HepG2 (cell line): ENCODE results near the gene ZNF226. TPM values are rescaled to one million over a fixed set of nuclear protein-coding genes. Genes with fewer than 3 reads are reported as not detected.

Experiments
- CEBPZ ChIP-seq: IDR thresholded peaks from 2 replicates; pipeline ENCODE4 v1.6.1; 2012; ENCODE audit warnings: low read length, improper control_type of control experiment
- FIP1L1 ChIP-seq: fragments of 200-400 bp; formaldehyde crosslinking; IDR thresholded peaks from 2 replicates; pipeline ENCODE4 v1.6.1; 2018; ENCODE audit warnings: low read depth, mild to moderate bottlenecking, low read length, moderate library complexity, borderline replicate concordance; ENCODE audit not compliant: insufficient read depth
- GABPA ChIP-seq, 2 experiments: IDR thresholded peaks; 2 replicates each; pipeline ENCODE4 v1.6.1; 2011 to 2016; ENCODE audit warnings: low read depth in 2 of 2, low read length in 1 of 2, missing biosample characterization in 1 of 2, missing genetic modification characterization in 1 of 2
- HINFP ChIP-seq: sonication (generic); formaldehyde crosslinking; IDR thresholded peaks from 2 replicates; pipeline ENCODE4 v1.4.0; 2020; ENCODE audit warnings: low read depth, mild to moderate bottlenecking, missing genetic modification reagents
- IRF2 ChIP-seq: IDR thresholded peaks from 2 replicates; pipeline ENCODE4 v1.6.1; 2018; ENCODE audit warnings: missing genetic modification reagents, missing compliant biosample characterization
- KMT2A ChIP-seq: sonication (generic); formaldehyde crosslinking; IDR thresholded peaks from 2 replicates; pipeline ENCODE4 v1.4.0; 2020; ENCODE audit warnings: missing genetic modification reagents
- MEF2D ChIP-seq: sonication (generic); formaldehyde crosslinking; IDR thresholded peaks from 2 replicates; pipeline ENCODE4 v1.5.1; 2020; ENCODE audit warnings: mild to moderate bottlenecking, missing genetic modification reagents
- MIXL1 ChIP-seq: IDR thresholded peaks from 2 replicates; pipeline ENCODE4 v1.6.1; 2016
- TP53 ChIP-seq: sonication (generic); formaldehyde crosslinking; conservative IDR thresholded peaks from 2 replicates; pipeline ENCODE4 v1.4.0; 2020; ENCODE audit warnings: missing genetic modification reagents
- ZBTB14 ChIP-seq: sonication (generic); formaldehyde crosslinking; IDR thresholded peaks from 2 replicates; pipeline ENCODE4 v1.4.0; 2020; ENCODE audit warnings: missing genetic modification reagents
- ZBTB42 ChIP-seq: sonication (generic); formaldehyde crosslinking; IDR thresholded peaks from 2 replicates; pipeline ENCODE4 v1.5.0; 2020; ENCODE audit warnings: mild to moderate bottlenecking, missing genetic modification reagents
- ZFP41 ChIP-seq: sonication (generic); formaldehyde crosslinking; IDR thresholded peaks from 2 replicates; pipeline ENCODE4 v1.4.0; 2020; ENCODE audit warnings: mild to moderate bottlenecking, missing genetic modification reagents, borderline replicate concordance
- ZNF143 ChIP-seq: sonication (generic); formaldehyde crosslinking; IDR thresholded peaks from 2 replicates; pipeline ENCODE4 v1.4.0; 2020; ENCODE audit warnings: missing genetic modification reagents
- ZNF180 ChIP-seq: sonication (generic); formaldehyde crosslinking; IDR thresholded peaks from 2 replicates; pipeline ENCODE4 v1.4.0; 2020; ENCODE audit warnings: low read depth, missing genetic modification reagents, borderline replicate concordance
- ZNF44 ChIP-seq: sonication (generic); formaldehyde crosslinking; IDR thresholded peaks from 2 replicates; pipeline ENCODE4 v1.5.1; 2020; ENCODE audit warnings: mild to moderate bottlenecking, missing genetic modification reagents
- ZNF570 ChIP-seq: sonication (generic); formaldehyde crosslinking; IDR thresholded peaks from 2 replicates; pipeline ENCODE4 v1.4.0; 2020; ENCODE audit warnings: mild to moderate bottlenecking, missing genetic modification reagents, borderline replicate concordance
- ZNF766 ChIP-seq: sonication (generic); formaldehyde crosslinking; IDR thresholded peaks from 2 replicates; pipeline ENCODE4 v1.5.0; 2020; ENCODE audit warnings: missing genetic modification reagents, borderline replicate concordance
- polyA plus RNA-seq, 8 experiments: library from polyadenylated mRNA; depleted of rRNA in 3 of 8; stranded (reverse) in 7 of 8; unstranded in 1 of 8; fragments of >200 nt; fragmentation: Illumina TruSeq in 4 of 8; extraction: Trizol in 4 of 8; gene quantifications; 2 replicates each; pipeline versions ENCODE4 v1.2.1 to v1.2.3, GENCODE V29; 2011 to 2016; ENCODE audit warnings: low read depth in 4 of 8, missing spikeins in 1 of 8, mixed read lengths in 1 of 8; ENCODE audit not compliant: insufficient read depth in 1 of 8
- total RNA-seq, 5 experiments: library from RNA; depleted of rRNA; stranded (reverse); fragments of >200 nt; fragmentation: Illumina TruSeq; extraction: Trizol; gene quantifications; 2 replicates each; pipeline ENCODE4 v1.2.3, GENCODE V29; 2016; ENCODE audit warnings: low read depth in 1 of 5
- TF ChIP-seq, protein P1 (sequence below): sonication (generic); formaldehyde crosslinking; conservative IDR thresholded peaks from 2 replicates; pipeline ENCODE4 v1.4.0; 2020; ENCODE audit warnings: missing genetic modification reagents
- TF ChIP-seq, protein P2 (sequence below): sonication (generic); formaldehyde crosslinking; IDR thresholded peaks from 2 replicates; pipeline ENCODE4 v1.5.0; 2020; ENCODE audit warnings: mild to moderate bottlenecking, missing genetic modification reagents, borderline replicate concordance

The ZNF226 gene
- total and polyA plus RNA-seq, 2 of the 13 experiments (the other 11 are each of a cell fraction or from before 2014, with no cell fraction given) = 8.3 to 16.0 TPM

GRCh38 chr19:44207126-44207803, 42.4 kb downstream of the ZNF226 start (continued):
- no peak for TF ChIP-seq FIP1L1
- peak; percentile 36; the same call in 1 of the 2 replicates for TF ChIP-seq KMT2A
- TF ChIP-seq IRF2 (CRISPR knock-in tag) = peak; percentile 100
- TF ChIP-seq ZNF180 (CRISPR knock-in tag) = no peak
- peak; percentile 75; the same call in 1 of the 2 replicates for TF ChIP-seq ZNF766 (CRISPR knock-in tag)
- TF ChIP-seq ZNF143 (CRISPR knock-in tag) = peak; percentile 98
- no peak for TF ChIP-seq TP53 (CRISPR knock-in tag)
- no peak for TF ChIP-seq MEF2D (CRISPR knock-in tag)
- TF ChIP-seq ZFP41 = no peak
- peak; percentile 79 for TF ChIP-seq HINFP
- 0 out of 2 replicates have a peak, but pooled peaks have one; percentile 43 for TF ChIP-seq ZNF570 (CRISPR knock-in tag)
- TF ChIP-seq ZBTB42 (CRISPR knock-in tag) = no peak
- peak; percentile 91 for TF ChIP-seq GABPA (IDR thresholded peaks at IDR 0.05; ENCODE audit: low read depth, low read length)
- TF ChIP-seq GABPA (CRISPR knock-in tag; IDR thresholded peaks at IDR 0.05; ENCODE audit: low read depth) = peak; percentile 100
- no peak for TF ChIP-seq ZNF44
- no peak for TF ChIP-seq ZBTB14 (CRISPR knock-in tag)
- TF ChIP-seq, protein P1, sequence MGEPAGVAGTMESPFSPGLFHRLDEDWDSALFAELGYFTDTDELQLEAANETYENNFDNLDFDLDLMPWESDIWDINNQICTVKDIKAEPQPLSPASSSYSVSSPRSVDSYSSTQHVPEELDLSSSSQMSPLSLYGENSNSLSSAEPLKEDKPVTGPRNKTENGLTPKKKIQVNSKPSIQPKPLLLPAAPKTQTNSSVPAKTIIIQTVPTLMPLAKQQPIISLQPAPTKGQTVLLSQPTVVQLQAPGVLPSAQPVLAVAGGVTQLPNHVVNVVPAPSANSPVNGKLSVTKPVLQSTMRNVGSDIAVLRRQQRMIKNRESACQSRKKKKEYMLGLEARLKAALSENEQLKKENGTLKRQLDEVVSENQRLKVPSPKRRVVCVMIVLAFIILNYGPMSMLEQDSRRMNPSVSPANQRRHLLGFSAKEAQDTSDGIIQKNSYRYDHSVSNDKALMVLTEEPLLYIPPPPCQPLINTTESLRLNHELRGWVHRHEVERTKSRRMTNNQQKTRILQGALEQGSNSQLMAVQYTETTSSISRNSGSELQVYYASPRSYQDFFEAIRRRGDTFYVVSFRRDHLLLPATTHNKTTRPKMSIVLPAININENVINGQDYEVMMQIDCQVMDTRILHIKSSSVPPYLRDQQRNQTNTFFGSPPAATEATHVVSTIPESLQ (CRISPR knock-in tag) = no peak
- no peak for TF ChIP-seq MIXL1 (CRISPR knock-in tag)
- TF ChIP-seq CEBPZ = no peak
- TF ChIP-seq, protein P2, sequence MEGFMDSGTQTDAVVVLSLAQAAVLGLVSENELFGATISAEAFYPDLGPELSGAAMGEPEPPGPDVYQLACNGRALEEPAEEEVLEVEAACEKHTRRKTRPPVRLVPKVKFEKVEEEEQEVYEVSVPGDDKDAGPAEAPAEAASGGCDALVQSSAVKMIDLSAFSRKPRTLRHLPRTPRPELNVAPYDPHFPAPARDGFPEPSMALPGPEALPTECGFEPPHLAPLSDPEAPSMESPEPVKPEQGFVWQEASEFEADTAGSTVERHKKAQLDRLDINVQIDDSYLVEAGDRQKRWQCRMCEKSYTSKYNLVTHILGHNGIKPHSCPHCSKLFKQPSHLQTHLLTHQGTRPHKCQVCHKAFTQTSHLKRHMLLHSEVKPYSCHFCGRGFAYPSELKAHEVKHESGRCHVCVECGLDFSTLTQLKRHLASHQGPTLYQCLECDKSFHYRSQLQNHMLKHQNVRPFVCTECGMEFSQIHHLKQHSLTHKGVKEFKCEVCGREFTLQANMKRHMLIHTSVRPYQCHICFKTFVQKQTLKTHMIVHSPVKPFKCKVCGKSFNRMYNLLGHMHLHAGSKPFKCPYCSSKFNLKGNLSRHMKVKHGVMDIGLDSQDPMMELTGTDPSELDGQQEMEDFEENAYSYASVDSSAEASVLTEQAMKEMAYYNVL (CRISPR knock-in tag) = peak; percentile 71; the same call in 1 of the 2 replicates
